ENCODE data around the gene MMP10. TPM values are rescaled to one million over a fixed set of nuclear protein-coding genes. Genes with fewer than 3 reads are reported as not detected.

Gene MMP10
- total RNA-seq, 1 donor from 2014 or later: not detected

GRCh38 chr11:102783720-102784119 is 3.3 kb upstream of the MMP10 start:
- Mint-ChIP-seq H3K9me3 (no peaks in the 10 kb centered on the region), H3K27ac (ENCODE audit: unreplicated experiment) (no peak overlapping the region), H3K4me1 (peaks cover 11% of the 10 kb centered on the region), H3K27me3 (ENCODE audit: low read depth) (no peaks in the 10 kb centered on the region), H3K4me3 (no peak overlapping the region), H3K36me3 (ENCODE audit: low read depth) (no peaks in the 10 kb centered on the region)
- no peak for DNase-seq (ENCODE audit: low read depth, low spot score)
- no peak for TF ChIP-seq CTCF (conservative IDR thresholded peaks at IDR 0.05)

GRCh38 chr11:102783016-102783415 is 2.6 kb upstream of the MMP10 start:
- H3K4me3 Mint-ChIP-seq: no peak overlapping the region
- no peak for TF ChIP-seq CTCF (conservative IDR thresholded peaks at IDR 0.05)
- peaks cover 11% of the 10 kb centered on the region for H3K4me1 Mint-ChIP-seq
- H3K9me3 Mint-ChIP-seq: no peaks in the 10 kb centered on the region
- H3K27ac Mint-ChIP-seq (ENCODE audit: unreplicated experiment): no peak overlapping the region
- DNase-seq (ENCODE audit: low read depth, low spot score): no peak
- no peaks in the 10 kb centered on the region for H3K27me3 Mint-ChIP-seq (ENCODE audit: low read depth)
- H3K36me3 Mint-ChIP-seq (ENCODE audit: low read depth): no peaks in the 10 kb centered on the region

- peaks cover 11% of the 10 kb centered on the region for H3K4me1 Mint-ChIP-seq
- H3K36me3 Mint-ChIP-seq (ENCODE audit: low read depth): no peaks in the 10 kb centered on the region
- TF ChIP-seq CTCF (conservative IDR thresholded peaks at IDR 0.05): no peak
- DNase-seq (ENCODE audit: low read depth, low spot score): no peak
- no peaks in the 10 kb centered on the region for H3K27me3 Mint-ChIP-seq (ENCODE audit: low read depth)
- H3K9me3 Mint-ChIP-seq: no peaks in the 10 kb centered on the region
- no peak overlapping the region for H3K27ac Mint-ChIP-seq (ENCODE audit: unreplicated experiment)
- no peak overlapping the region for H3K4me3 Mint-ChIP-seq
Observed at GRCh38 chr11:102781676-102782075, 1.2 kb upstream of the MMP10 start.

GRCh38 chr11:102776454-102776853 is 4.0 kb downstream of the MMP10 start:
- no peak overlapping the region for H3K4me3 Mint-ChIP-seq
- no peak overlapping the region for H3K27ac Mint-ChIP-seq (ENCODE audit: unreplicated experiment)

GRCh38 chr11:102773386-102773785 is 7.0 kb downstream of the MMP10 start:
- no peak for TF ChIP-seq CTCF (conservative IDR thresholded peaks at IDR 0.05)
- Mint-ChIP-seq H3K27ac (ENCODE audit: unreplicated experiment) (no peak overlapping the region), H3K4me1 (no peaks in the 10 kb centered on the region), H3K36me3 (ENCODE audit: low read depth) (no peaks in the 10 kb centered on the region), H3K9me3 (peaks cover 3% of the 10 kb centered on the region), H3K27me3 (ENCODE audit: low read depth) (no peaks in the 10 kb centered on the region), H3K4me3 (no peak overlapping the region)
- no peak for DNase-seq (ENCODE audit: low read depth, low spot score)

More at GRCh38 chr11:102776454-102776853, 4.0 kb downstream of the MMP10 start:
- no peaks in the 10 kb centered on the region for H3K36me3 Mint-ChIP-seq (ENCODE audit: low read depth)
- no peak for DNase-seq (ENCODE audit: low read depth, low spot score)
- no peaks in the 10 kb centered on the region for H3K9me3 Mint-ChIP-seq
- no peak for TF ChIP-seq CTCF (conservative IDR thresholded peaks at IDR 0.05)
- H3K4me1 Mint-ChIP-seq: peaks cover 11% of the 10 kb centered on the region
- no peaks in the 10 kb centered on the region for H3K27me3 Mint-ChIP-seq (ENCODE audit: low read depth)

GRCh38 chr11:102771351-102771750 is 9.1 kb downstream of the MMP10 start:
- Mint-ChIP-seq H3K36me3 (ENCODE audit: low read depth) (no peaks in the 10 kb centered on the region), H3K27me3 (ENCODE audit: low read depth) (no peaks in the 10 kb centered on the region), H3K27ac (ENCODE audit: unreplicated experiment) (no peak overlapping the region), H3K9me3 (peaks cover 8% of the 10 kb centered on the region), H3K4me3 (no peak overlapping the region), H3K4me1 (no peaks in the 10 kb centered on the region)
- DNase-seq (ENCODE audit: low read depth, low spot score): no peak
- no peak for TF ChIP-seq CTCF (conservative IDR thresholded peaks at IDR 0.05)
